ENCODE measurements around the gene ZNF70. TPM values are rescaled to one million over a fixed set of nuclear protein-coding genes. Genes with fewer than 3 reads are reported as not detected.

The ZNF70 gene
- total RNA-seq, 1 experiment from 2014 or later: 3.2 TPM

GRCh38 chr22:23751441-23751996 lies 607 bp upstream of the ZNF70 start:
- Histone ChIP-seq H3K36me3 (ENCODE audit: control insufficient read depth in 1 of 2, insufficient read depth in 2 of 2, low read length in 2 of 2) (no peaks in the 10 kb centered on the region), H3K27me3 (ENCODE audit: insufficient read depth, low read length) (no peaks in the 10 kb centered on the region), H3K27ac (ENCODE audit: low read depth, low read length) (peak overlapping the region; percentile 86), H3K4me2 (ENCODE audit: low read length) (peak overlapping the region; percentile 94), H4K20me1 (ENCODE audit: insufficient read depth) (no peaks in the 10 kb centered on the region), H3K9ac (ENCODE audit: low read length) (peak overlapping the region; percentile 92), H3K79me2 (ENCODE audit: insufficient read depth, low read length) (no peaks in the 10 kb centered on the region), H2AFZ (ENCODE audit: low read depth, low read length, poor library complexity, severe bottlenecking) (no peak overlapping the region), H3K4me3 (replicated peaks in 1 of 2; ENCODE audit: low read depth in 1 of 2, low read length in 2 of 2) (peak overlapping the region; percentile 65 to 81), H3K9me3 (ENCODE audit: control insufficient read depth in 1 of 2, insufficient read depth in 1 of 2, low read depth in 1 of 2, low read length in 2 of 2) (no peaks in the 10 kb centered on the region), H3K4me1 (ENCODE audit: control insufficient read depth in 1 of 2, insufficient read depth in 2 of 2, low read length in 2 of 2) (peaks cover 8 to 25% of the 10 kb centered on the region in 2 experiments), H3K9me2 (ENCODE audit: insufficient read depth) (no peaks in the 10 kb centered on the region)
- POLR2A ChIA-PET: interaction anchor here (0.9 to 1.2 kb wide), 5 partner anchors 15 to 106 kb away, joined by 3 to 6 read pairs (median 3); partner anchors contain the start of genes SLC2A11 and SMARCB1
- intact Hi-C loops (cut with micrococcal nuclease): no loop called here
- CTCF ChIA-PET: interaction anchor here (0.6 to 1.0 kb wide), 2 partner anchors 20 to 98 kb away, joined by 3 to 5 read pairs; no protein-coding TSS in a partner anchor
- TF ChIP-seq REST (IDR thresholded peaks at IDR 0.05; ENCODE audit: low read depth) (no peak), CBX3 (IDR thresholded peaks at IDR 0.05; ENCODE audit: low read depth) (peak; percentile 30; the same call in 1 of the 2 replicates), EZH2phosphoT487 (IDR thresholded peaks at IDR 0.05; ENCODE audit: borderline replicate concordance) (no peak), RAD21 (IDR thresholded peaks at IDR 0.05; ENCODE audit: low read depth) (no peak), POLR2A (IDR thresholded peaks at IDR 0.05; ENCODE audit: borderline replicate concordance, extremely low read depth, insufficient read depth, insufficient read length) (peak; percentile 11), YY1 (IDR thresholded peaks at IDR 0.05; ENCODE audit: extremely low read depth, insufficient replicate concordance, low read depth, low read length) (peak; percentile 64), ZFX (IDR thresholded peaks at IDR 0.05) (peak; percentile 38; the same call in 1 of the 2 replicates), ATF3 (IDR thresholded peaks at IDR 0.05) (no peak), EGR1 (IDR thresholded peaks at IDR 0.05; ENCODE audit: low read depth) (peak; percentile 97), MAX (IDR thresholded peaks at IDR 0.05) (peak; percentile 47; the same call in 1 of the 2 replicates)
- DNase-seq (ENCODE audit: low read depth, low spot score) (no peak), ATAC-seq (peak; percentile 45)
- RAD21 ChIA-PET (ENCODE audit: low non-redundant PET in 1 of 2, low total read pairs in 2 of 2, uncharacterized antibody in 2 of 2, unreplicated experiment in 2 of 2): no interaction called here
- no TSS peak for BruUV-seq (replicated peaks)
